ENCODE data around the gene TNFAIP6.
"Not testable (repeated sequence)": the region's sequence is repeated elsewhere in the genome, so short reads cannot be mapped to it uniquely, and the experiment has no call there.

TNFAIP6 gene

DNA sequence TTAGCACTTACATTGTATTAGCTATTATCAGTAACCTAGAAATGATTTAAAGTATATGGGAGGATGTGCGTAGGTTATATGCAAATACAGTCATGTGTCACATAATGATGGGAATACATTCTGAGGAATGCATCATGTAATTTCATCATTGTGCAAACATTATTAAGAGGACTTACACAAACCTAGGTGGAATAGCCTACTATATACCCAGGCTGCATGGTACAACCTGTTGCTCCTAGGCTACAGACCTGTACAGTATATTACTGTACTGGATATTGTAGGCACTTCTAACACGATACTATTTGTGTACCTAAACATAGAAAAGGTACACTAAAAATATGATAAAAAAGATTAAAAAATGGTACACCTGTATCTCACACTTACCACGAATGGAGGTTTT lies 60.3 kb downstream of the TNFAIP6 start:
- no peak for DNase-seq (ENCODE audit: low read depth)

DNA sequence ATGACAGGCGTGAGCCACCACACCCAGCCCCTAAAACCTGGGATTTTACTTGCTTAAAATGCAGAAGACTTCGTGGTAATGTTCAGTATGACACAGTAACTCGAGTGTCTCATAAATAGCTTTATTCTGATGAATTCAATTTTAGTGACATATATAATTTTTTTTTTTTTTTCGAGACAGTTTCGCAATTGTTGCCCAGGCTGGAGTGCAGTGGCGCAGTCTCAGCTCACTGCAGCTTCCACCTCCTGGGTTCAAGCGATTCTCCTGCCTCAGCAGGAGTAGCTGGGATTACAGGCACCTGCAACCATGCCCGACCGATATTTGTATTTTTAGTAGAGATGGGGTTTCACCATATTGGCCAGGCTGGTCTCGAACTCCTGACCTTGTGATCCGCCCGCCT lies 64.3 kb downstream of the TNFAIP6 start:
- DNase-seq (ENCODE audit: low read depth) = not testable (repeated sequence)

DNA sequence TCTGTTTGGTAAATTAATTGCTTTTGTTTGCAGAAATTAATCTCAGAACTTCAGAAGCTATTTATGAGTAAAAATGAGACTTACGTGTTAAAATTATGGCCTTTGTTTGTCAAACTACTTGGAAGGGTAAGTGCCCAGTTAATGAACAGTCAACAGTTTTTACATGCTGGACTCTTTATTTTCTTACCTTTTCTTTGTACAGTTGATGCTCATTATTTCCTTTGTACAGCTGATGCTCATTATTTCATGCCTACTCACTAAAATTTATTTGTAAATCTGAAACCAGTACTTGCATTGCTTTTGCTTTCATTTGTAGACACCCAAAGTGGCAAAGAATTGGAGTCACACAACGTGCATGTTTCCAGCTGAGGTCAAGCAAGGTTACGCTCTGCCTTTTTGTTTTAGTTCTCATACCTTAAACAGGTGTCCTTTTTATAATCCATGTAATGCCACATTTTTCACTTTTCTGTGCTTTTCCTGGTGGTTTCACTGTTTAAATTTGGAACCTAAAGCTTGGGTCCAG lies 65.6 kb downstream of the TNFAIP6 start:
- DNase-seq (ENCODE audit: low read depth) = no peak

DNA sequence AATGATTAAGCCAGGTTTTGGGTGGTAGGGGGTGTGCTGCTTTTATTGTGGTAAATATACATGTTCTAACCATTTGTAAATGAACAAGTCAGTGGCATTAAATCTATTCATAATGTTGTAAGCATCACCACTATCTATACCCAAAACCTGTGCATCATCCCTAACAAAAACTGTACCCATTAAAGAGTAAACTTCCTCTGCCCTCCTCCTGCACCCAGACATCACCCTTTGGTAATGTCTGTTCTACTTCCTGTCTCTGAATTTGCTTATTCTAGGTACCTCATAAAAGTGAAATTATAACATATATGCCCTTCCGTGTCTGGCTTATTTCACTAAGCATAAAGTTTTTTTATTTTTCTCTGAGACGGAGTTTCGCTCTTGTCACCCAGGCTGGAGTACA lies 66.4 kb downstream of the TNFAIP6 start:
- no peak for DNase-seq (ENCODE audit: low read depth)
